IMR-90 (cell line): Measurements from ENCODE around the gene MARCKSL1. TPM values are rescaled to one million over a fixed set of nuclear protein-coding genes. Genes with fewer than 3 reads are reported as not detected.

ENCODE experiments used
- ATAC-seq: fragments of 200-7000 bp; cut with Tn5 transposase; 2 replicates; pipeline ENCODE4 v1.9.1; 2020; ENCODE audit warnings: low read depth, mild to moderate bottlenecking, moderate library complexity
- BruUV-seq: library from RNA; stranded (reverse); fragments of 400-500 nt; replicated peaks from 2 replicates; lab custom pipeline; 2021; lab: Mats Ljungman, UMichigan
- CTCF ChIA-PET: fragments of 300-600 bp; formaldehyde crosslinking; extraction: SDS; loops from one replicate; lab custom pipeline; 2021; ENCODE audit warnings: antibody characterized with exemption; lab: Yijun Ruan, JAX
- POLR2A ChIA-PET: fragments of 300-600 bp; sonication (Branson Sonifier 250); formaldehyde crosslinking; loops from one replicate; lab custom pipeline; 2022; ENCODE audit warnings: antibody characterized with exemption; ENCODE audit not compliant: unreplicated experiment; lab: Charles Lee
- DNase-seq: peaks from one replicate; pipeline ENCODE4 v3.0.0; 2013
- H2AFZ ChIP-seq: replicated peaks from 2 replicates; pipeline ENCODE3; 2013; ENCODE audit warnings: low read length, mild to moderate bottlenecking; ENCODE audit not compliant: poor library complexity
- H2AK5ac ChIP-seq: 2 replicates; pipeline ENCODE4 v1.6.1; 2013; ENCODE audit warnings: low read depth, low read length, inconsistent platforms
- H2AK9ac ChIP-seq: replicated peaks from 2 replicates; pipeline ENCODE3; 2013; ENCODE audit warnings: mild to moderate bottlenecking, low read depth, low read length, moderate library complexity; ENCODE audit not compliant: poor library complexity
- H2BK120ac ChIP-seq: 2 replicates; pipeline ENCODE4 v1.6.1; 2013; ENCODE audit warnings: low read depth, low read length, inconsistent platforms
- H2BK15ac ChIP-seq: 3 replicates; pipeline ENCODE4 v1.6.1; 2013; ENCODE audit warnings: low read depth, low read length, inconsistent platforms
- H2BK20ac ChIP-seq: 2 replicates; pipeline ENCODE4 v1.6.1; 2013; ENCODE audit warnings: low read depth, mild to moderate bottlenecking, inconsistent platforms, low read length, moderate library complexity
- H2BK5ac ChIP-seq: 2 replicates; pipeline ENCODE4 v1.6.1; 2013; ENCODE audit warnings: mild to moderate bottlenecking, low read depth, low read length, inconsistent platforms; ENCODE audit not compliant: poor library complexity, severe bottlenecking
- H3K14ac ChIP-seq: replicated peaks from 2 replicates; pipeline ENCODE4 v1.6.1; 2013; ENCODE audit warnings: low read depth, low read length, inconsistent platforms
- H3K18ac ChIP-seq: 2 replicates; pipeline ENCODE4 v1.6.1; 2013; ENCODE audit warnings: low read depth, low read length, control low read depth
- H3K23ac ChIP-seq: 2 replicates; pipeline ENCODE4 v1.6.1; 2013; ENCODE audit warnings: low read depth, low read length, inconsistent platforms
- H3K27ac ChIP-seq: 2 replicates; pipeline ENCODE4 v1.5.1; 2013; ENCODE audit warnings: mild to moderate bottlenecking, control low read depth, low read length; ENCODE audit not compliant: insufficient read depth
- H3K27me3 ChIP-seq: 2 replicates; pipeline ENCODE4 v1.6.1; 2013; ENCODE audit warnings: low read length; ENCODE audit not compliant: control insufficient read depth, insufficient read depth
- H3K36me3 ChIP-seq: 2 replicates; pipeline ENCODE4 v1.6.1; 2013; ENCODE audit warnings: low read length, mixed read lengths; ENCODE audit not compliant: control insufficient read depth, insufficient read depth
- H3K4ac ChIP-seq: 2 replicates; pipeline ENCODE4 v1.6.1; 2013; ENCODE audit warnings: low read depth, low read length, inconsistent platforms
- H3K4me1 ChIP-seq: 2 replicates; pipeline ENCODE4 v1.6.1; 2013; ENCODE audit warnings: low read length, mixed read lengths; ENCODE audit not compliant: control insufficient read depth, insufficient read depth
- H3K4me2 ChIP-seq: 2 replicates; pipeline ENCODE4 v1.6.1; 2013; ENCODE audit warnings: low read depth, mild to moderate bottlenecking, control low read depth, low read length, moderate library complexity
- H3K4me3 ChIP-seq: 2 replicates; pipeline ENCODE4 v1.5.1; 2013; ENCODE audit warnings: low read depth, mild to moderate bottlenecking, control low read depth, low read length, moderate library complexity; ENCODE audit not compliant: insufficient read depth
- H3K56ac ChIP-seq: 2 replicates; pipeline ENCODE4 v1.6.1; 2013; ENCODE audit warnings: low read length, inconsistent platforms; ENCODE audit not compliant: insufficient read depth; ENCODE audit errors: extremely low read depth
- H3K79me1 ChIP-seq, 2 experiments: 2 replicates each; pipeline ENCODE4 v1.6.1; 2013; ENCODE audit warnings: low read length in 2 of 2, inconsistent platforms in 1 of 2, low read depth in 1 of 2
- H3K9ac ChIP-seq: 2 replicates; pipeline ENCODE4 v1.6.1; 2013; ENCODE audit warnings: low read depth, low read length, control low read depth
- H3K9me1 ChIP-seq: 2 replicates; pipeline ENCODE4 v1.6.1; 2013; ENCODE audit warnings: low read length, inconsistent platforms; ENCODE audit not compliant: insufficient read depth
- H3K9me3 ChIP-seq: 2 replicates; pipeline ENCODE4 v1.6.1; 2013; ENCODE audit warnings: low read length; ENCODE audit not compliant: control insufficient read depth, insufficient read depth
- H4K20me1 ChIP-seq: 2 replicates; pipeline ENCODE4 v1.6.1; 2013; ENCODE audit warnings: low read length, inconsistent platforms; ENCODE audit not compliant: insufficient read depth
- H4K5ac ChIP-seq: 2 replicates; pipeline ENCODE4 v1.6.1; 2013; ENCODE audit warnings: mild to moderate bottlenecking, low read depth, low read length, control low read depth
- H4K8ac ChIP-seq, 2 experiments: 2 replicates each; pipeline ENCODE4 v1.6.1; 2013; ENCODE audit warnings: low read depth in 2 of 2, low read length in 2 of 2, control low read depth in 1 of 2, inconsistent platforms in 1 of 2
- H4K91ac ChIP-seq: 2 replicates; pipeline ENCODE4 v1.6.1; 2013; ENCODE audit warnings: low read depth, low read length, inconsistent platforms; ENCODE audit not compliant: insufficient read depth
- BHLHE40 ChIP-seq: fragments of 150-350 bp; IDR thresholded peaks from 2 replicates; pipeline ENCODE4 v1.6.1; 2016; ENCODE audit warnings: mild to moderate bottlenecking, low read depth, low read length
- FOS ChIP-seq: fragments of 150-350 bp; IDR thresholded peaks from 2 replicates; pipeline ENCODE4 v1.6.1; 2016; ENCODE audit warnings: low read depth, low read length
- MXI1 ChIP-seq: IDR thresholded peaks from 2 replicates; pipeline ENCODE4 v1.6.1; 2012; ENCODE audit warnings: low read depth, mild to moderate bottlenecking, low read length, moderate library complexity, borderline replicate concordance
- NFE2L2 ChIP-seq: fragments of 150-350 bp; IDR thresholded peaks from 2 replicates; pipeline ENCODE4 v1.6.1; 2016; ENCODE audit warnings: low read depth, mild to moderate bottlenecking, low read length
- RAD21 ChIP-seq: IDR thresholded peaks from 2 replicates; pipeline ENCODE4 v1.6.1; 2012; ENCODE audit warnings: low read length, improper control_type of control experiment
- SMC3 ChIP-seq: fragments of 150-350 bp; IDR thresholded peaks from 2 replicates; pipeline ENCODE4 v1.6.1; 2016; ENCODE audit warnings: low read depth, mild to moderate bottlenecking, antibody characterized with exemption, low read length, moderate library complexity
- WGBS, 2 experiments: methylation state at CpG; one replicate each; pipeline versions ENCODE4 v1.1.5 to v1.1.7; 2013; ENCODE audit warnings: missing lambda C conversion rate in 2 of 2; ENCODE audit not compliant: insufficient read length in 1 of 2; ENCODE audit errors: extremely low coverage in 2 of 2; 5-methylcytosine and 5-hydroxymethylcytosine counted together
- dilution Hi-C: fragments of 300-500 bp; cut with HindIII; formaldehyde crosslinking; loops from one replicate; pipeline ENCODE4 v1.14.3; 2018; ENCODE audit warnings: low sequenced_read_pairs; ENCODE audit not compliant: unreplicated experiment
- in situ Hi-C: fragments of 300-500 bp; cut with MboI; formaldehyde crosslinking; loops from 3 replicates; pipeline ENCODE4 v1.14.3; 2019; ENCODE audit warnings: low sequenced_read_pairs, inconsistent platforms, mixed read lengths
- intact Hi-C: fragments of 100-400 bp; cut with micrococcal nuclease; formaldehyde crosslinking; loops from 2 replicates; pipeline ENCODE4 v1.10.0; 2022
- polyA plus RNA-seq, 3 experiments: library from polyadenylated mRNA; depleted of rRNA; stranded (reverse); fragments of >200 nt; gene quantifications; 2 replicates each; pipeline ENCODE4 v1.2.3, GENCODE V29; 2012; ENCODE audit warnings: low replicate concordance in 1 of 3
- total RNA-seq: library from RNA; depleted of rRNA; stranded (reverse); fragments of >200 nt; gene quantifications from 2 replicates; pipeline ENCODE4 v1.2.3, GENCODE V29; 2012
- TF ChIP-seq, protein P1 (sequence below): fragments of 150-350 bp; IDR thresholded peaks from 2 replicates; pipeline ENCODE4 v1.6.1; 2016; ENCODE audit warnings: low read depth, mild to moderate bottlenecking, low read length, moderate library complexity, borderline replicate concordance

MARCKSL1 gene
- total and polyA plus RNA-seq, 2 of the 4 experiments (the other 2 are of a cell fraction): 37.5 to 218 TPM

- H3K4ac ChIP-seq: no peak overlapping the region
- no peak overlapping the region for H2BK120ac ChIP-seq
- in situ Hi-C loops: no loop called here
- DNase-seq (no peak), ATAC-seq (no peak)
- H3K79me1 ChIP-seq: peaks cover 41 to 73% of the 10 kb centered on the region in 2 experiments
- peaks cover 10% of the 10 kb centered on the region for H3K9me1 ChIP-seq
- peaks cover 5% of the 10 kb centered on the region for H3K4me1 ChIP-seq
- no CpG with 5 or more reads among the region's 2 CpGs for WGBS, 2 experiments
- intact Hi-C loops: no loop called here
- peaks cover 25% of the 10 kb centered on the region for H4K20me1 ChIP-seq
- H3K14ac ChIP-seq: no peak overlapping the region
- no peak overlapping the region for H2AK9ac ChIP-seq
- H3K56ac ChIP-seq: no peak overlapping the region
- H2BK15ac ChIP-seq: no peak overlapping the region
- no peak overlapping the region for H3K18ac ChIP-seq
- no peak overlapping the region for H2AK5ac ChIP-seq
- no peak overlapping the region for H2BK20ac ChIP-seq
- H2BK5ac ChIP-seq: no peak overlapping the region
- no peak overlapping the region for H4K8ac ChIP-seq
- no peak overlapping the region for H4K5ac ChIP-seq
- H3K9me3 ChIP-seq: no peaks in the 10 kb centered on the region; the same call in 1 of the 2 replicates
- H3K27me3 ChIP-seq: no peaks in the 10 kb centered on the region
- H3K4me3 ChIP-seq: no peak overlapping the region
- H3K23ac ChIP-seq: no peak overlapping the region
- H3K27ac ChIP-seq: no peak overlapping the region
- TF ChIP-seq NFE2L2 (no peak), RAD21 (no peak), FOS (no peak), SMC3 (no peak), BHLHE40 (no peak), MXI1 (no peak)
- TF ChIP-seq, protein P1, sequence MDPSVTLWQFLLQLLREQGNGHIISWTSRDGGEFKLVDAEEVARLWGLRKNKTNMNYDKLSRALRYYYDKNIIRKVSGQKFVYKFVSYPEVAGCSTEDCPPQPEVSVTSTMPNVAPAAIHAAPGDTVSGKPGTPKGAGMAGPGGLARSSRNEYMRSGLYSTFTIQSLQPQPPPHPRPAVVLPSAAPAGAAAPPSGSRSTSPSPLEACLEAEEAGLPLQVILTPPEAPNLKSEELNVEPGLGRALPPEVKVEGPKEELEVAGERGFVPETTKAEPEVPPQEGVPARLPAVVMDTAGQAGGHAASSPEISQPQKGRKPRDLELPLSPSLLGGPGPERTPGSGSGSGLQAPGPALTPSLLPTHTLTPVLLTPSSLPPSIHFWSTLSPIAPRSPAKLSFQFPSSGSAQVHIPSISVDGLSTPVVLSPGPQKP: no peak
- BruUV-seq: no TSS peak
- no peak overlapping the region for H2AFZ ChIP-seq
- dilution Hi-C loops: no loop called here
- no peak overlapping the region for H4K91ac ChIP-seq
- H3K9ac ChIP-seq: no peak overlapping the region
- no peak overlapping the region for H3K4me2 ChIP-seq
- H3K36me3 ChIP-seq: peaks cover 26% of the 10 kb centered on the region
- ChIA-PET POLR2A (no interaction called here), CTCF (interaction anchor here (1.3 kb wide), 1 partner anchor 11 kb away, joined by 3 read pairs; no protein-coding TSS in a partner anchor)
Measured at GRCh38 chr1:32305310-32305709, 30.7 kb downstream of the MARCKSL1 start.
